HEK293T (cell line): ENCODE results near the gene KCNMA1.

Experiments
- BHLHE40 ChIP-seq: fragments of 450-650 bp; IDR thresholded peaks from 2 replicates; pipeline ENCODE4 v1.6.1; 2016; ENCODE audit warnings: mild to moderate bottlenecking, moderate library complexity, borderline replicate concordance
- ELF4 ChIP-seq: fragments of 450-650 bp; IDR thresholded peaks from 2 replicates; pipeline ENCODE4 v1.6.1; 2017; ENCODE audit warnings: antibody characterized with exemption
- FOXA1 ChIP-seq: fragments of 450-650 bp; IDR thresholded peaks from 2 replicates; pipeline ENCODE4 v1.6.1; 2016; ENCODE audit warnings: mild to moderate bottlenecking
- FOXK2 ChIP-seq: fragments of 450-650 bp; IDR thresholded peaks from 2 replicates; pipeline ENCODE4 v1.6.1; 2016; ENCODE audit warnings: mild to moderate bottlenecking
- HDGF ChIP-seq: fragments of 450-650 bp; IDR thresholded peaks from 2 replicates; pipeline ENCODE4 v1.6.1; 2017; ENCODE audit warnings: antibody characterized with exemption, borderline replicate concordance
- SP1 ChIP-seq: fragments of 450-650 bp; IDR thresholded peaks from 2 replicates; pipeline ENCODE4 v1.6.1; 2017
- TARDBP ChIP-seq: fragments of 450-650 bp; IDR thresholded peaks from 2 replicates; pipeline ENCODE4 v1.6.1; 2016
- TF ChIP-seq, protein P1 (sequence below): fragments of 450-650 bp; IDR thresholded peaks from 2 replicates; pipeline ENCODE4 v1.6.1; 2016

DNA sequence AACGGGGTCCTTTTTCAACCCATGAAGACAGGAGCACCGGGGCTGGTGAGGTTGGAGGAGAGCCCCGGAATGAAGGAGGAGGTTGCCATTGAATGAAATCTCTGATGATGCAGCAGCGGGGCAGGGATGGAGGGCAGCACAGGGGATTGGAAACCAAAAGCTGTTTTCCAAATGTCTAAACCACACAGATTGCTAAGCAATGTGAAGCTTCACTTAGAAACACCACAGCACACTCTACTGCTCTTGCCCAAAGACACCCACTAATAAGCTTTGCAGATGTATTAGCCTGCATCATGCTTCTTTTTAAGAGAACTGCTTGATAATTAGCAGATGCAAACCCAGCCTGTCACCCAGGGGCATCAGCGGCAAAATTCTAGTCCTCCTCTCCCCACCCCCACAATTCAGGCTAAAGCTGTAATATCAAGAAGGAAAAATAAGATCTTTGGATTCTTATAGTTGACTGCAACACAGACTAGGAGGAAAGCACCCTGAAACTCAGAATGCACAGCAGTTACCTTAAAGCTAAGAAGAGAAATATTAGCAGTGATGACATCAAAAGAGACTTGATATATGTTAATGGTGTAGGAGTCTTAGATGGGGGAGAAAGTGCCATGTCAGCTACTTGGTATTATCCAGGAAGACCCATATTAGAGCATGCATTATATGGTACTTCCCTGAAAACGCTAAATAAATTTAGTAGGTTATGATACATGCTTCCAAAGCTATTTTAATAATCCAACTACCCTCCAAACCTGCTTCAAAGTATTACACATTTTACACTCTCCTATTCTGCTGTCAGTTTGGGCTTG lies 666.7 kb downstream of the KCNMA1 start:
- TF ChIP-seq FOXK2 (no peak), FOXA1 (no peak), TARDBP (no peak), SP1 (no peak), HDGF (no peak), ELF4 (no peak), BHLHE40 (no peak)
- TF ChIP-seq, protein P1, sequence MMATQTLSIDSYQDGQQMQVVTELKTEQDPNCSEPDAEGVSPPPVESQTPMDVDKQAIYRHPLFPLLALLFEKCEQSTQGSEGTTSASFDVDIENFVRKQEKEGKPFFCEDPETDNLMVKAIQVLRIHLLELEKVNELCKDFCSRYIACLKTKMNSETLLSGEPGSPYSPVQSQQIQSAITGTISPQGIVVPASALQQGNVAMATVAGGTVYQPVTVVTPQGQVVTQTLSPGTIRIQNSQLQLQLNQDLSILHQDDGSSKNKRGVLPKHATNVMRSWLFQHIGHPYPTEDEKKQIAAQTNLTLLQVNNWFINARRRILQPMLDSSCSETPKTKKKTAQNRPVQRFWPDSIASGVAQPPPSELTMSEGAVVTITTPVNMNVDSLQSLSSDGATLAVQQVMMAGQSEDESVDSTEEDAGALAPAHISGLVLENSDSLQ, result no peak
